OCI-LY3 (cell line): ENCODE results near the gene LDLRAD4.

ENCODE experiments used
- EZH2phosphoT487 ChIP-seq: fragments of 200-600 bp; shearing (Covaris generic); IDR thresholded peaks from 2 replicates; pipeline ENCODE4 v1.6.1; 2018; ENCODE audit warnings: antibody characterized with exemption, mixed run types, low read depth
- TF ChIP-seq, protein P1 (sequence below): fragments of 200-600, 300-600 bp; sonication (generic); IDR thresholded peaks from 2 replicates; pipeline ENCODE4 v1.5.1; 2014; ENCODE audit warnings: antibody characterized with exemption, low read length, low read depth

GRCh38 chr18:13369756-13370510 is 151.4 kb downstream of the LDLRAD4 start:
- TF ChIP-seq, protein P1, sequence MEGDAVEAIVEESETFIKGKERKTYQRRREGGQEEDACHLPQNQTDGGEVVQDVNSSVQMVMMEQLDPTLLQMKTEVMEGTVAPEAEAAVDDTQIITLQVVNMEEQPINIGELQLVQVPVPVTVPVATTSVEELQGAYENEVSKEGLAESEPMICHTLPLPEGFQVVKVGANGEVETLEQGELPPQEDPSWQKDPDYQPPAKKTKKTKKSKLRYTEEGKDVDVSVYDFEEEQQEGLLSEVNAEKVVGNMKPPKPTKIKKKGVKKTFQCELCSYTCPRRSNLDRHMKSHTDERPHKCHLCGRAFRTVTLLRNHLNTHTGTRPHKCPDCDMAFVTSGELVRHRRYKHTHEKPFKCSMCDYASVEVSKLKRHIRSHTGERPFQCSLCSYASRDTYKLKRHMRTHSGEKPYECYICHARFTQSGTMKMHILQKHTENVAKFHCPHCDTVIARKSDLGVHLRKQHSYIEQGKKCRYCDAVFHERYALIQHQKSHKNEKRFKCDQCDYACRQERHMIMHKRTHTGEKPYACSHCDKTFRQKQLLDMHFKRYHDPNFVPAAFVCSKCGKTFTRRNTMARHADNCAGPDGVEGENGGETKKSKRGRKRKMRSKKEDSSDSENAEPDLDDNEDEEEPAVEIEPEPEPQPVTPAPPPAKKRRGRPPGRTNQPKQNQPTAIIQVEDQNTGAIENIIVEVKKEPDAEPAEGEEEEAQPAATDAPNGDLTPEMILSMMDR, result no peak
- no peak for TF ChIP-seq EZH2phosphoT487
